HepG2 (cell line): ENCODE results near the gene ZNF189. TPM values are rescaled to one million over a fixed set of nuclear protein-coding genes. Genes with fewer than 3 reads are reported as not detected.

Experiments used
- ATAC-seq: fragments of 200-7000 bp; cut with Tn5 transposase; 3 replicates; pipeline ENCODE4 v1.9.1; 2020; ENCODE audit warnings: mild to moderate bottlenecking, moderate library complexity
- BruUV-seq: library from RNA; stranded (reverse); fragments of 400-500 nt; replicated peaks from 2 replicates; lab custom pipeline; 2021; lab: Mats Ljungman, UMichigan
- CTCF ChIA-PET: fragments of 300-600 bp; formaldehyde crosslinking; extraction: SDS; loops from one replicate; lab custom pipeline; 2021; ENCODE audit warnings: low total read pairs, inconsistent platforms, low intra/inter-chr PET ratio; lab: Yijun Ruan, JAX
- POLR2A ChIA-PET: fragments of 350-600 bp; sonication (Branson Sonifier 250); formaldehyde crosslinking; loops from one replicate; lab custom pipeline; 2020; ENCODE audit warnings: antibody characterized with exemption, inconsistent platforms; lab: Yijun Ruan, JAX
- DNase-seq: peaks from one replicate; pipeline ENCODE4 v3.0.0-alpha.2; 2015; ENCODE audit warnings: low spot score
- FAIRE-seq: peaks from 3 replicates; lab custom pipeline; 2011; peaks lifted over from hg19 to GRCh38; lab: Jason Lieb, UNC
- H2AFZ ChIP-seq: one replicate; pipeline ENCODE4 v1.6.1; 2011; ENCODE audit warnings: low read length, inconsistent platforms
- H3K27ac ChIP-seq: fragments of 300-600 bp; 3 replicates; pipeline ENCODE4 v1.8.0; 2011; ENCODE audit warnings: mixed run types, mild to moderate bottlenecking, mixed read lengths, low read length, inconsistent platforms; ENCODE audit not compliant: insufficient read depth; ENCODE audit errors: extremely low read length
- H3K27me3 ChIP-seq, 2 experiments: fragments of 200-600 bp in 1 of 2; 2 replicates in 1 of 2; 3 replicates in 1 of 2; pipeline versions ENCODE4 v1.6.0 to v1.8.0; 2011; ENCODE audit warnings: low read length in 2 of 2, mild to moderate bottlenecking in 2 of 2, moderate library complexity in 2 of 2, inconsistent platforms in 1 of 2; ENCODE audit not compliant: insufficient read depth in 2 of 2, control insufficient read depth in 1 of 2
- H3K36me3 ChIP-seq, 2 experiments: fragments of 200-600 bp in 1 of 2; replicated peaks in 1 of 2; 2 replicates in 1 of 2; 3 replicates in 1 of 2; pipeline versions ENCODE4 v1.5.1 to v1.8.0; 2011; ENCODE audit warnings: low read length in 2 of 2, inconsistent platforms in 1 of 2; ENCODE audit not compliant: insufficient read depth in 2 of 2, control insufficient read depth in 1 of 2
- H3K4me1 ChIP-seq: 2 replicates; pipeline ENCODE4 v1.5.1; 2012; ENCODE audit warnings: low read length, inconsistent platforms; ENCODE audit not compliant: insufficient read depth
- H3K4me2 ChIP-seq: 2 replicates; pipeline ENCODE4 v1.6.0; 2011; ENCODE audit warnings: low read depth, low read length, inconsistent platforms
- H3K4me3 ChIP-seq, 3 experiments: fragments of 200-600 bp in 1 of 3; sonication (generic), shearing (Covaris generic) in 1 of 3; replicated peaks in 1 of 3; 2 replicates each; pipeline ENCODE4 v1.5.1; 2011 to 2016; ENCODE audit warnings: low read length in 3 of 3, inconsistent platforms in 2 of 3, low read depth in 2 of 3, mild to moderate bottlenecking in 2 of 3, control low read depth in 1 of 3, mixed read lengths in 1 of 3; ENCODE audit not compliant: insufficient read depth in 1 of 3
- H3K79me2 ChIP-seq: one replicate; pipeline ENCODE4 v1.6.1; 2011; ENCODE audit warnings: low read length, inconsistent platforms; ENCODE audit not compliant: insufficient read depth
- H3K9ac ChIP-seq: 2 replicates; pipeline ENCODE4 v1.6.0; 2011; ENCODE audit warnings: mild to moderate bottlenecking, low read depth, low read length, inconsistent platforms; ENCODE audit not compliant: insufficient read depth
- H3K9me3 ChIP-seq: 2 replicates; pipeline ENCODE4 v1.5.1; 2012; ENCODE audit warnings: mild to moderate bottlenecking, low read length
- H4K20me1 ChIP-seq: 2 replicates; pipeline ENCODE4 v1.6.0; 2011; ENCODE audit warnings: inconsistent platforms, mild to moderate bottlenecking, low read length, moderate library complexity; ENCODE audit not compliant: insufficient read depth
- HNRNPUL1 ChIP-seq: fragments of 200-400 bp; formaldehyde crosslinking; IDR thresholded peaks from 2 replicates; pipeline ENCODE4 v1.6.1; 2017; ENCODE audit warnings: low read depth, mild to moderate bottlenecking, low read length, moderate library complexity
- RFXAP ChIP-seq: sonication (generic); formaldehyde crosslinking; IDR thresholded peaks from 2 replicates; pipeline ENCODE4 v1.4.0; 2020; ENCODE audit warnings: missing genetic modification reagents, borderline replicate concordance
- TBL1XR1 ChIP-seq: fragments of 150-350 bp; IDR thresholded peaks from 2 replicates; pipeline ENCODE4 v1.6.1; 2014; ENCODE audit warnings: borderline replicate concordance, low read length; ENCODE audit not compliant: partially characterized antibody
- ZNF543 ChIP-seq: sonication (generic); formaldehyde crosslinking; IDR thresholded peaks from 2 replicates; pipeline ENCODE4 v1.4.0; 2020; ENCODE audit warnings: mild to moderate bottlenecking, missing genetic modification reagents
- ZNF670 ChIP-seq: sonication (generic); formaldehyde crosslinking; IDR thresholded peaks from 2 replicates; pipeline ENCODE4 v1.8.0; 2022; ENCODE audit warnings: mild to moderate bottlenecking, missing genetic modification reagents, borderline replicate concordance
- ZNF749 ChIP-seq: sonication (generic); formaldehyde crosslinking; IDR thresholded peaks from 2 replicates; pipeline ENCODE4 v1.8.0; 2022; ENCODE audit warnings: mild to moderate bottlenecking, missing genetic modification reagents, moderate library complexity, borderline replicate concordance
- WGBS: methylation state at CpG from one replicate; pipeline ENCODE4 v1.1.6; 2017; ENCODE audit warnings: low lambda C conversion rate; 5-methylcytosine and 5-hydroxymethylcytosine counted together
- in situ Hi-C: cut with HindIII; loops from 2 replicates; pipeline ENCODE4 v1.10.0; 2017; ENCODE audit warnings: low pct_unique_long_range_greater_than_20kb; ENCODE audit not compliant: extremely low pct_ligation_motif_present
- intact Hi-C: fragments of 100-400 bp; cut with micrococcal nuclease; formaldehyde crosslinking; loops from one replicate; pipeline ENCODE4 v1.10.0; 2022; ENCODE audit not compliant: unreplicated experiment
- polyA plus RNA-seq, 8 experiments: library from polyadenylated mRNA; depleted of rRNA in 3 of 8; stranded (reverse) in 7 of 8; unstranded in 1 of 8; fragments of >200 nt; fragmentation: Illumina TruSeq in 4 of 8; extraction: Trizol in 4 of 8; gene quantifications; 2 replicates each; pipeline versions ENCODE4 v1.2.1 to v1.2.3, GENCODE V29; 2011 to 2016; ENCODE audit warnings: low read depth in 4 of 8, missing spikeins in 1 of 8, mixed read lengths in 1 of 8; ENCODE audit not compliant: insufficient read depth in 1 of 8
- total RNA-seq, 5 experiments: library from RNA; depleted of rRNA; stranded (reverse); fragments of >200 nt; fragmentation: Illumina TruSeq; extraction: Trizol; gene quantifications; 2 replicates each; pipeline ENCODE4 v1.2.3, GENCODE V29; 2016; ENCODE audit warnings: low read depth in 1 of 5
- TF ChIP-seq, protein P1 (sequence below): sonication (generic); formaldehyde crosslinking; IDR thresholded peaks from 2 replicates; pipeline ENCODE4 v1.9.0; 2021; ENCODE audit warnings: missing genetic modification reagents, borderline replicate concordance
- TF ChIP-seq, protein P2 (sequence below): sonication (generic); formaldehyde crosslinking; IDR thresholded peaks from 2 replicates; pipeline ENCODE4 v1.5.0; 2020; ENCODE audit warnings: missing genetic modification reagents
- TF ChIP-seq, protein P3 (sequence below): sonication (generic); formaldehyde crosslinking; conservative IDR thresholded peaks from 2 replicates; pipeline ENCODE4 v1.4.0; 2020; ENCODE audit warnings: mild to moderate bottlenecking, missing genetic modification reagents, moderate library complexity
- TF ChIP-seq, protein P4 (sequence below): sonication (generic); formaldehyde crosslinking; conservative IDR thresholded peaks from 2 replicates; pipeline ENCODE4 v1.4.0; 2020; ENCODE audit warnings: missing genetic modification reagents
- TF ChIP-seq, protein P5 (sequence below): sonication (generic); formaldehyde crosslinking; IDR thresholded peaks from 2 replicates; pipeline ENCODE4 v1.8.0; 2022; ENCODE audit warnings: missing genetic modification reagents, low read depth, mild to moderate bottlenecking, borderline replicate concordance

ZNF189 gene
- total and polyA plus RNA-seq, 2 of the 13 experiments (the other 11 are each of a cell fraction or from before 2014, with no cell fraction given): 8.4 to 50.0 TPM

DNA sequence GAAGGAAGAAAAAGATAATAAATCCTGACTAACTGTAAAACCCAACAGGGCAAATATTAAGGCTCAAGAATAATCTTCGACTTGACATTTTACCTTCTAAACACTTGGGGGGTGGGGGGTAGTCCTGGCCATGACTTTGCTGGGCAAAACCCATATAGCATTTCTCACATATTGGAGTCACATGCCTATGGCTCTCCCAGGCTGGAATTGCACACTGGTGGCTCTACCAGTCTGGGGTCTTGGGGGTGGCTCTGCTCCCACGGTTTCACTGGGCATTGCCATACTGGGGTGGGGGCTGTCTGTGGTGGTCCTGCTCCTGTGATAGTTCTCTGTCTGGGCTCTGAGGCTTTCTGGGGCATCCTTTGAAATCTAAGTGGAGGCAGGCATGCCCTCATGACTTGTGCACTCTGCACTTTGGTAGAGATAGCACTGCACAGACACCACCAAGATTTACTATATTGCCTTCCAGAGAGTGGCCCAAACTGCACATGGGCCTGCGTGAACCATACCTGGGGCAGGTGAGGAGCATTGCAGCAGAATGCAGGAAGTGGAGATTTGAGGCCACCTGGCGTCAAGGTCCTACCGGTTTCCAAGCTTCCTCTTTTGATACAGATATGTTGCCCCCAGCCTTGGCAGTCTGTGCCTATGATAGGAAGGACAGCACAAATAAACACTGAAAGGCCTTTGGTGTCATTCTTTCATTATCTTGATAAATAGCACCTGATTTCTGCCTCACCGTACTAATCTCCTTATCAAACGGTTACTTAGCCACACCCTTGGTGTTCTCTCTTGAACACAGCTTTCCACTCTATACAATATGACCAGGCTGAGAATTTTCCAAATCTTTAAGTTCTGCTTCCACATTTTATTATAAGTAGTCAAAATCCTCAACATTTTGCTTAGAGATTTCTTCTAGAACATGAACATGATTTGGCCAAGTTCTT lies 43.6 kb upstream of the ZNF189 start:
- Histone ChIP-seq H3K9ac (peak overlapping the region; percentile 69), H3K4me3 (no peak overlapping the region), H3K27ac (peak overlapping the region; percentile 94), H3K27me3 (no peaks in the 10 kb centered on the region), H3K4me2 (peak overlapping the region; percentile 58; the same call in 1 of the 2 replicates), H3K9me3 (no peaks in the 10 kb centered on the region), H2AFZ (peak overlapping the region; percentile 10), H3K36me3 (no peaks in the 10 kb centered on the region), H4K20me1 (no peaks in the 10 kb centered on the region), H3K79me2 (no peaks in the 10 kb centered on the region), H3K4me1 (peaks cover 95% of the 10 kb centered on the region)
- TSS peak; percentile 98 for BruUV-seq
- ChIA-PET CTCF (no interaction called here), POLR2A (interaction anchor here (0.6 to 4.8 kb wide), 24 partner anchors 9 to 426 kb away, joined by 3 to 116 read pairs (median 4); partner anchors contain the start of genes BAAT, MRPL50 and ZNF189)
- FAIRE-seq (no peak), ATAC-seq (peak; percentile 75), DNase-seq (no peak)
- 74% methylated on average over 6 of the region's 7 CpGs for WGBS
- in situ Hi-C loops (no loop called here), intact Hi-C loops (loop anchor here (1.0 to 2.0 kb wide), 6 partner anchors 11 to 43 kb away; partner anchors contain the start of genes MRPL50 and ZNF189)
- TF ChIP-seq HNRNPUL1 (no peak), ZNF749 (CRISPR knock-in tag) (no peak), ZNF670 (CRISPR knock-in tag) (0 out of 2 replicates have a peak, but pooled peaks have one; percentile 4), TBL1XR1 (no peak), RFXAP (CRISPR knock-in tag) (no peak), ZNF543 (CRISPR knock-in tag) (no peak; the same call in 1 of the 2 replicates)
- TF ChIP-seq, protein P1, sequence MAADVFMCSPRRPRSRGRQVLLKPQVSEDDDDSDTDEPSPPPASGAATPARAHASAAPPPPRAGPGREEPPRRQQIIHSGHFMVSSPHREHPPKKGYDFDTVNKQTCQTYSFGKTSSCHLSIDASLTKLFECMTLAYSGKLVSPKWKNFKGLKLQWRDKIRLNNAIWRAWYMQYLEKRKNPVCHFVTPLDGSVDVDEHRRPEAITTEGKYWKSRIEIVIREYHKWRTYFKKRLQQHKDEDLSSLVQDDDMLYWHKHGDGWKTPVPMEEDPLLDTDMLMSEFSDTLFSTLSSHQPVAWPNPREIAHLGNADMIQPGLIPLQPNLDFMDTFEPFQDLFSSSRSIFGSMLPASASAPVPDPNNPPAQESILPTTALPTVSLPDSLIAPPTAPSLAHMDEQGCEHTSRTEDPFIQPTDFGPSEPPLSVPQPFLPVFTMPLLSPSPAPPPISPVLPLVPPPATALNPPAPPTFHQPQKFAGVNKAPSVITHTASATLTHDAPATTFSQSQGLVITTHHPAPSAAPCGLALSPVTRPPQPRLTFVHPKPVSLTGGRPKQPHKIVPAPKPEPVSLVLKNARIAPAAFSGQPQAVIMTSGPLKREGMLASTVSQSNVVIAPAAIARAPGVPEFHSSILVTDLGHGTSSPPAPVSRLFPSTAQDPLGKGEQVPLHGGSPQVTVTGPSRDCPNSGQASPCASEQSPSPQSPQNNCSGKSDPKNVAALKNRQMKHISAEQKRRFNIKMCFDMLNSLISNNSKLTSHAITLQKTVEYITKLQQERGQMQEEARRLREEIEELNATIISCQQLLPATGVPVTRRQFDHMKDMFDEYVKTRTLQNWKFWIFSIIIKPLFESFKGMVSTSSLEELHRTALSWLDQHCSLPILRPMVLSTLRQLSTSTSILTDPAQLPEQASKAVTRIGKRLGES (CRISPR knock-in tag): no peak
- TF ChIP-seq, protein P2, sequence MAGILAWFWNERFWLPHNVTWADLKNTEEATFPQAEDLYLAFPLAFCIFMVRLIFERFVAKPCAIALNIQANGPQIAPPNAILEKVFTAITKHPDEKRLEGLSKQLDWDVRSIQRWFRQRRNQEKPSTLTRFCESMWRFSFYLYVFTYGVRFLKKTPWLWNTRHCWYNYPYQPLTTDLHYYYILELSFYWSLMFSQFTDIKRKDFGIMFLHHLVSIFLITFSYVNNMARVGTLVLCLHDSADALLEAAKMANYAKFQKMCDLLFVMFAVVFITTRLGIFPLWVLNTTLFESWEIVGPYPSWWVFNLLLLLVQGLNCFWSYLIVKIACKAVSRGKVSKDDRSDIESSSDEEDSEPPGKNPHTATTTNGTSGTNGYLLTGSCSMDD: no peak
- TF ChIP-seq, protein P3, sequence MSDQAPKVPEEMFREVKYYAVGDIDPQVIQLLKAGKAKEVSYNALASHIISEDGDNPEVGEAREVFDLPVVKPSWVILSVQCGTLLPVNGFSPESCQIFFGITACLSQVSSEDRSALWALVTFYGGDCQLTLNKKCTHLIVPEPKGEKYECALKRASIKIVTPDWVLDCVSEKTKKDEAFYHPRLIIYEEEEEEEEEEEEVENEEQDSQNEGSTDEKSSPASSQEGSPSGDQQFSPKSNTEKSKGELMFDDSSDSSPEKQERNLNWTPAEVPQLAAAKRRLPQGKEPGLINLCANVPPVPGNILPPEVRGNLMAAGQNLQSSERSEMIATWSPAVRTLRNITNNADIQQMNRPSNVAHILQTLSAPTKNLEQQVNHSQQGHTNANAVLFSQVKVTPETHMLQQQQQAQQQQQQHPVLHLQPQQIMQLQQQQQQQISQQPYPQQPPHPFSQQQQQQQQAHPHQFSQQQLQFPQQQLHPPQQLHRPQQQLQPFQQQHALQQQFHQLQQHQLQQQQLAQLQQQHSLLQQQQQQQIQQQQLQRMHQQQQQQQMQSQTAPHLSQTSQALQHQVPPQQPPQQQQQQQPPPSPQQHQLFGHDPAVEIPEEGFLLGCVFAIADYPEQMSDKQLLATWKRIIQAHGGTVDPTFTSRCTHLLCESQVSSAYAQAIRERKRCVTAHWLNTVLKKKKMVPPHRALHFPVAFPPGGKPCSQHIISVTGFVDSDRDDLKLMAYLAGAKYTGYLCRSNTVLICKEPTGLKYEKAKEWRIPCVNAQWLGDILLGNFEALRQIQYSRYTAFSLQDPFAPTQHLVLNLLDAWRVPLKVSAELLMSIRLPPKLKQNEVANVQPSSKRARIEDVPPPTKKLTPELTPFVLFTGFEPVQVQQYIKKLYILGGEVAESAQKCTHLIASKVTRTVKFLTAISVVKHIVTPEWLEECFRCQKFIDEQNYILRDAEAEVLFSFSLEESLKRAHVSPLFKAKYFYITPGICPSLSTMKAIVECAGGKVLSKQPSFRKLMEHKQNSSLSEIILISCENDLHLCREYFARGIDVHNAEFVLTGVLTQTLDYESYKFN: peak; percentile 70; the same call in 1 of the 2 replicates
- TF ChIP-seq, protein P4, sequence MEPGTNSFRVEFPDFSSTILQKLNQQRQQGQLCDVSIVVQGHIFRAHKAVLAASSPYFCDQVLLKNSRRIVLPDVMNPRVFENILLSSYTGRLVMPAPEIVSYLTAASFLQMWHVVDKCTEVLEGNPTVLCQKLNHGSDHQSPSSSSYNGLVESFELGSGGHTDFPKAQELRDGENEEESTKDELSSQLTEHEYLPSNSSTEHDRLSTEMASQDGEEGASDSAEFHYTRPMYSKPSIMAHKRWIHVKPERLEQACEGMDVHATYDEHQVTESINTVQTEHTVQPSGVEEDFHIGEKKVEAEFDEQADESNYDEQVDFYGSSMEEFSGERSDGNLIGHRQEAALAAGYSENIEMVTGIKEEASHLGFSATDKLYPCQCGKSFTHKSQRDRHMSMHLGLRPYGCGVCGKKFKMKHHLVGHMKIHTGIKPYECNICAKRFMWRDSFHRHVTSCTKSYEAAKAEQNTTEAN (CRISPR knock-in tag): no peak
- TF ChIP-seq, protein P5, sequence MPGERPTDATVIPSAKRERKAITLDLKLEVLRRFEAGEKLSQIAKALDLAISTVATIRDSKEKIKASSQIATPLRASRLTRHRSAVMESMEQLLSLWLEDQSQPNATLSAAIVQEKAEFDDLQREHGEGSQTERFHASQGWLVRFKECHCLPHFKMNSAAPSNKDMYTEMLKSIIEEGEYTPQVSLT (CRISPR knock-in tag): no peak
